Liver (tissue), 9 donors: ENCODE data around the gene RRP8. TPM values are rescaled to one million over a fixed set of nuclear protein-coding genes. Genes with fewer than 3 reads are reported as not detected.

Source experiments
- DNase-seq: peaks from one replicate; pipeline ENCODE4 v3.0.0-alpha.2; 2017; ENCODE audit warnings: low spot score
- H3K27ac ChIP-seq, 2 donors: one replicate each; pipeline ENCODE4 v1.7.0; 2013; ENCODE audit warnings: inconsistent platforms in 2 of 2, low read length in 2 of 2, control low read depth in 1 of 2, low read depth in 1 of 2, mild to moderate bottlenecking in 1 of 2
- H3K27me3 ChIP-seq, 4 donors: one replicate each; pipeline versions ENCODE4 v1.6.1 to v1.7.0; 2013; ENCODE audit warnings: low read length in 3 of 4, inconsistent platforms in 1 of 4, mild to moderate bottlenecking in 1 of 4, moderate library complexity in 1 of 4; ENCODE audit not compliant: control insufficient read depth in 4 of 4, insufficient read depth in 4 of 4
- H3K36me3 ChIP-seq, 4 donors: one replicate each; pipeline versions ENCODE4 v1.6.1 to v1.7.0; 2013; ENCODE audit warnings: low read length in 3 of 4, mild to moderate bottlenecking in 3 of 4, low read depth in 1 of 4, moderate library complexity in 1 of 4; ENCODE audit not compliant: control insufficient read depth in 4 of 4, insufficient read depth in 3 of 4
- H3K4me1 ChIP-seq, 4 donors: one replicate each; pipeline versions ENCODE4 v1.6.1 to v1.7.0; 2013; ENCODE audit warnings: low read length in 3 of 4, mild to moderate bottlenecking in 3 of 4, moderate library complexity in 1 of 4; ENCODE audit not compliant: control insufficient read depth in 4 of 4, insufficient read depth in 4 of 4
- H3K4me3 ChIP-seq, 3 donors: one replicate each; pipeline versions ENCODE4 v1.6.1 to v1.7.0; 2013; ENCODE audit warnings: low read length in 3 of 3, control low read depth in 1 of 3, low read depth in 1 of 3, mild to moderate bottlenecking in 1 of 3
- H3K9ac ChIP-seq, 2 donors: one replicate each; pipeline ENCODE4 v1.7.0; 2013; ENCODE audit warnings: low read length in 2 of 2, mild to moderate bottlenecking in 2 of 2, moderate library complexity in 2 of 2, control low read depth in 1 of 2, low read depth in 1 of 2
- H3K9me3 ChIP-seq, 4 donors: one replicate each; pipeline versions ENCODE4 v1.6.1 to v1.7.0; 2013; ENCODE audit warnings: low read length in 3 of 4; ENCODE audit not compliant: control insufficient read depth in 4 of 4
- EGR1 ChIP-seq, 2 donors: IDR thresholded peaks; 2 replicates each; pipeline ENCODE4 v1.6.1; 2016 to 2018; ENCODE audit warnings: antibody characterized with exemption in 2 of 2, low read depth in 2 of 2
- FOXA1 ChIP-seq: IDR thresholded peaks from 2 replicates; pipeline ENCODE4 v1.6.1; 2016; ENCODE audit warnings: antibody characterized with exemption
- FOXA2 ChIP-seq: IDR thresholded peaks from 2 replicates; pipeline ENCODE4 v1.6.1; 2016; ENCODE audit warnings: antibody characterized with exemption
- GABPA ChIP-seq, 2 donors: IDR thresholded peaks in 1 of 2; conservative IDR thresholded peaks in 1 of 2; 2 replicates each; pipeline ENCODE4 v1.6.1; 2016; ENCODE audit warnings: antibody characterized with exemption in 2 of 2, mild to moderate bottlenecking in 1 of 2, moderate library complexity in 1 of 2
- HNF4A ChIP-seq, 2 donors: conservative IDR thresholded peaks; 2 replicates each; pipeline ENCODE4 v1.6.1; 2016; ENCODE audit warnings: antibody characterized with exemption in 2 of 2, mild to moderate bottlenecking in 2 of 2
- HNF4G ChIP-seq: IDR thresholded peaks from 2 replicates; pipeline ENCODE4 v1.6.1; 2016; ENCODE audit warnings: antibody characterized with exemption
- JUND ChIP-seq, 2 donors: IDR thresholded peaks; 2 replicates each; pipeline ENCODE4 v1.6.1; 2016; ENCODE audit warnings: antibody characterized with exemption in 2 of 2
- NR2F2 ChIP-seq: IDR thresholded peaks from 2 replicates; pipeline ENCODE4 v1.6.1; 2016; ENCODE audit warnings: antibody characterized with exemption
- RAD21 ChIP-seq, 2 donors: IDR thresholded peaks; 2 replicates each; pipeline ENCODE4 v1.6.1; 2016; ENCODE audit warnings: antibody characterized with exemption in 2 of 2, mild to moderate bottlenecking in 2 of 2
- RXRA ChIP-seq, 2 donors: IDR thresholded peaks; 2 replicates each; pipeline ENCODE4 v1.6.1; 2017 to 2018; ENCODE audit warnings: antibody characterized with exemption in 2 of 2, mild to moderate bottlenecking in 1 of 2
- SP1 ChIP-seq: IDR thresholded peaks from 2 replicates; pipeline ENCODE4 v1.6.1; 2018; ENCODE audit warnings: antibody characterized with exemption, mild to moderate bottlenecking
- TAF1 ChIP-seq: conservative IDR thresholded peaks from 2 replicates; pipeline ENCODE4 v1.6.1; 2016; ENCODE audit warnings: antibody characterized with exemption, mild to moderate bottlenecking
- YY1 ChIP-seq: IDR thresholded peaks from 2 replicates; pipeline ENCODE4 v1.6.1; 2016; ENCODE audit warnings: antibody characterized with exemption, mild to moderate bottlenecking
- WGBS: extraction: QIAGEN DNeasy Blood & Tissue Kit; methylation state at CpG from one replicate; pipeline ENCODE4 v1.1.7; 2013; 5-methylcytosine and 5-hydroxymethylcytosine counted together
- polyA plus RNA-seq, 2 donors: library from polyadenylated mRNA; stranded (reverse) in 1 of 2; unstranded in 1 of 2; fragments of 200-250 nt in 1 of 2; fragments of >200 nt in 1 of 2; fragmentation: Nextera tagmentation in 1 of 2; extraction: Ambion mirVana in 1 of 2; gene quantifications; one replicate each; pipeline versions ENCODE4 v1.2.1 to v1.2.3, GENCODE V29; 2013 to 2015
- total RNA-seq, 2 donors: library from RNA; depleted of rRNA; stranded (reverse); fragments of >200 nt; gene quantifications; one replicate each; pipeline ENCODE4 v1.2.3, GENCODE V29; 2014
- TF ChIP-seq, protein P1 (sequence below): IDR thresholded peaks from 2 replicates; pipeline ENCODE4 v1.6.1; 2016; ENCODE audit warnings: antibody characterized with exemption, mild to moderate bottlenecking
- TF ChIP-seq, protein P2 (sequence below): IDR thresholded peaks from 2 replicates; pipeline ENCODE4 v1.6.1; 2016; ENCODE audit warnings: antibody characterized with exemption
- TF ChIP-seq, protein P3 (sequence below): fragments of 150-350 bp; IDR thresholded peaks from 2 replicates; pipeline ENCODE4 v1.5.1; 2017; ENCODE audit warnings: improper control_type of control experiment, low read depth, low read length; ENCODE audit not compliant: missing input control
- TF ChIP-seq, protein P4 (sequence below): IDR thresholded peaks from 2 replicates; pipeline ENCODE4 v1.6.1; 2016; ENCODE audit warnings: antibody characterized with exemption
- TF ChIP-seq, protein P5 (sequence below): IDR thresholded peaks from 2 replicates; pipeline ENCODE4 v1.6.1; 2016; ENCODE audit warnings: antibody characterized with exemption
- donor health status: healthy.
- donor health status: healthy.
- donor health status: healthy.
- donor health status: healthy.
- donor health status: healthy.

The RRP8 gene
- total and polyA plus RNA-seq, 4 donors: 10.3 to 12.6 (median 11.2) TPM

DNA sequence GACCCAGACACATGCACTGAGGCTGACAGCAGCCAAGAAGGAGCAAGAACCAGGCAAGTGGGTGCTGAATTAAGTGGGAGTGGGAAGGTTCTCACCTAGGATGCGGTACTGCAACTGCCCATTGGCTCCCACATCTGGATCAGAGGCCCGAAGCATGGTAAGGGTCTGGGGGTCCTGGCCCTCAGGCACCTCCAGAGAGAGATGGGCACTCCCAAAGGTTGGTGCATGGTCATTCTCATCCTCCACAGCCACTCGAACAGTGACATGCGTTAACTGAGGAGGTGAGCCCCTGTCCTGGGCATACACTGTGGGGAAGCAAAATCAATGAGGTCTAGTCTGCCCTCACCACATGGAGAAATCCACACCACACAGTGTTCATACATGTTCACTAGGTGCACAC is 25.1 kb upstream of the RRP8 start:
- H3K36me3 ChIP-seq: no peaks in the 10 kb centered on the region
- no peak for DNase-seq
- TF ChIP-seq, protein P1, sequence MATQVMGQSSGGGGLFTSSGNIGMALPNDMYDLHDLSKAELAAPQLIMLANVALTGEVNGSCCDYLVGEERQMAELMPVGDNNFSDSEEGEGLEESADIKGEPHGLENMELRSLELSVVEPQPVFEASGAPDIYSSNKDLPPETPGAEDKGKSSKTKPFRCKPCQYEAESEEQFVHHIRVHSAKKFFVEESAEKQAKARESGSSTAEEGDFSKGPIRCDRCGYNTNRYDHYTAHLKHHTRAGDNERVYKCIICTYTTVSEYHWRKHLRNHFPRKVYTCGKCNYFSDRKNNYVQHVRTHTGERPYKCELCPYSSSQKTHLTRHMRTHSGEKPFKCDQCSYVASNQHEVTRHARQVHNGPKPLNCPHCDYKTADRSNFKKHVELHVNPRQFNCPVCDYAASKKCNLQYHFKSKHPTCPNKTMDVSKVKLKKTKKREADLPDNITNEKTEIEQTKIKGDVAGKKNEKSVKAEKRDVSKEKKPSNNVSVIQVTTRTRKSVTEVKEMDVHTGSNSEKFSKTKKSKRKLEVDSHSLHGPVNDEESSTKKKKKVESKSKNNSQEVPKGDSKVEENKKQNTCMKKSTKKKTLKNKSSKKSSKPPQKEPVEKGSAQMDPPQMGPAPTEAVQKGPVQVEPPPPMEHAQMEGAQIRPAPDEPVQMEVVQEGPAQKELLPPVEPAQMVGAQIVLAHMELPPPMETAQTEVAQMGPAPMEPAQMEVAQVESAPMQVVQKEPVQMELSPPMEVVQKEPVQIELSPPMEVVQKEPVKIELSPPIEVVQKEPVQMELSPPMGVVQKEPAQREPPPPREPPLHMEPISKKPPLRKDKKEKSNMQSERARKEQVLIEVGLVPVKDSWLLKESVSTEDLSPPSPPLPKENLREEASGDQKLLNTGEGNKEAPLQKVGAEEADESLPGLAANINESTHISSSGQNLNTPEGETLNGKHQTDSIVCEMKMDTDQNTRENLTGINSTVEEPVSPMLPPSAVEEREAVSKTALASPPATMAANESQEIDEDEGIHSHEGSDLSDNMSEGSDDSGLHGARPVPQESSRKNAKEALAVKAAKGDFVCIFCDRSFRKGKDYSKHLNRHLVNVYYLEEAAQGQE: no peak
- TF ChIP-seq TAF1: no peak
- no peak for TF ChIP-seq SP1
- TF ChIP-seq, protein P2, sequence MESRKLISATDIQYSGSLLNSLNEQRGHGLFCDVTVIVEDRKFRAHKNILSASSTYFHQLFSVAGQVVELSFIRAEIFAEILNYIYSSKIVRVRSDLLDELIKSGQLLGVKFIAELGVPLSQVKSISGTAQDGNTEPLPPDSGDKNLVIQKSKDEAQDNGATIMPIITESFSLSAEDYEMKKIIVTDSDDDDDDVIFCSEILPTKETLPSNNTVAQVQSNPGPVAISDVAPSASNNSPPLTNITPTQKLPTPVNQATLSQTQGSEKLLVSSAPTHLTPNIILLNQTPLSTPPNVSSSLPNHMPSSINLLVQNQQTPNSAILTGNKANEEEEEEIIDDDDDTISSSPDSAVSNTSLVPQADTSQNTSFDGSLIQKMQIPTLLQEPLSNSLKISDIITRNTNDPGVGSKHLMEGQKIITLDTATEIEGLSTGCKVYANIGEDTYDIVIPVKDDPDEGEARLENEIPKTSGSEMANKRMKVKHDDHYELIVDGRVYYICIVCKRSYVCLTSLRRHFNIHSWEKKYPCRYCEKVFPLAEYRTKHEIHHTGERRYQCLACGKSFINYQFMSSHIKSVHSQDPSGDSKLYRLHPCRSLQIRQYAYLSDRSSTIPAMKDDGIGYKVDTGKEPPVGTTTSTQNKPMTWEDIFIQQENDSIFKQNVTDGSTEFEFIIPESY: no peak
- TF ChIP-seq HNF4A (conservative IDR thresholded peaks at IDR 0.05): no peak
- no peak for TF ChIP-seq RXRA (IDR thresholded peaks at IDR 0.05)
- TF ChIP-seq RAD21 (IDR thresholded peaks at IDR 0.05): no peak
- no peak for TF ChIP-seq GABPA (IDR thresholded peaks at IDR 0.05 in 1 of 2, conservative IDR thresholded peaks at IDR 0.05 in 1 of 2)
- TF ChIP-seq, protein P3, sequence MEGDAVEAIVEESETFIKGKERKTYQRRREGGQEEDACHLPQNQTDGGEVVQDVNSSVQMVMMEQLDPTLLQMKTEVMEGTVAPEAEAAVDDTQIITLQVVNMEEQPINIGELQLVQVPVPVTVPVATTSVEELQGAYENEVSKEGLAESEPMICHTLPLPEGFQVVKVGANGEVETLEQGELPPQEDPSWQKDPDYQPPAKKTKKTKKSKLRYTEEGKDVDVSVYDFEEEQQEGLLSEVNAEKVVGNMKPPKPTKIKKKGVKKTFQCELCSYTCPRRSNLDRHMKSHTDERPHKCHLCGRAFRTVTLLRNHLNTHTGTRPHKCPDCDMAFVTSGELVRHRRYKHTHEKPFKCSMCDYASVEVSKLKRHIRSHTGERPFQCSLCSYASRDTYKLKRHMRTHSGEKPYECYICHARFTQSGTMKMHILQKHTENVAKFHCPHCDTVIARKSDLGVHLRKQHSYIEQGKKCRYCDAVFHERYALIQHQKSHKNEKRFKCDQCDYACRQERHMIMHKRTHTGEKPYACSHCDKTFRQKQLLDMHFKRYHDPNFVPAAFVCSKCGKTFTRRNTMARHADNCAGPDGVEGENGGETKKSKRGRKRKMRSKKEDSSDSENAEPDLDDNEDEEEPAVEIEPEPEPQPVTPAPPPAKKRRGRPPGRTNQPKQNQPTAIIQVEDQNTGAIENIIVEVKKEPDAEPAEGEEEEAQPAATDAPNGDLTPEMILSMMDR: no peak
- TF ChIP-seq EGR1 (IDR thresholded peaks at IDR 0.05; ENCODE audit: low read depth in 2 of 2): no peak
- TF ChIP-seq FOXA1: no peak
- TF ChIP-seq, protein P4, sequence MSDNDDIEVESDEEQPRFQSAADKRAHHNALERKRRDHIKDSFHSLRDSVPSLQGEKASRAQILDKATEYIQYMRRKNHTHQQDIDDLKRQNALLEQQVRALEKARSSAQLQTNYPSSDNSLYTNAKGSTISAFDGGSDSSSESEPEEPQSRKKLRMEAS: no peak
- no peak for TF ChIP-seq FOXA2
- TF ChIP-seq NR2F2: no peak
- TF ChIP-seq JUND (IDR thresholded peaks at IDR 0.05): no peak
- no peak for TF ChIP-seq YY1
- no peak for TF ChIP-seq HNF4G
- TF ChIP-seq, protein P5, sequence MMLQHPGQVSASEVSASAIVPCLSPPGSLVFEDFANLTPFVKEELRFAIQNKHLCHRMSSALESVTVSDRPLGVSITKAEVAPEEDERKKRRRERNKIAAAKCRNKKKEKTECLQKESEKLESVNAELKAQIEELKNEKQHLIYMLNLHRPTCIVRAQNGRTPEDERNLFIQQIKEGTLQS: no peak
- H3K4me1 ChIP-seq: peaks cover 0 to 8% (median 1%) of the 10 kb centered on the region in 4 donors
- H3K27me3 ChIP-seq: no peaks in the 10 kb centered on the region
- WGBS: 95% methylated on average over 4 of the region's 4 CpGs
- no peak overlapping the region for H3K27ac ChIP-seq
- no peak overlapping the region for H3K9ac ChIP-seq
- no peaks in the 10 kb centered on the region for H3K9me3 ChIP-seq
- no peak overlapping the region for H3K4me3 ChIP-seq
